Tibial nerve (tissue), 3 donors: ENCODE data around the gene ADGRG7.

Experiments used
- CTCF ChIP-seq, 5 experiments: fragments of 200-600 bp in 3 of 5; fragments of 450-650 bp in 2 of 5; sonication (generic) in 3 of 5; IDR thresholded peaks; one replicate each; pipeline ENCODE4 v1.5.1; 2016 to 2019; ENCODE audit warnings: antibody characterized with exemption in 5 of 5, mild to moderate bottlenecking in 3 of 5, moderate library complexity in 2 of 5
- POLR2A ChIP-seq, 2 donors: fragments of 450-650 bp; IDR thresholded peaks; one replicate each; pipeline ENCODE4 v1.6.1; 2017; ENCODE audit warnings: antibody characterized with exemption in 2 of 2, mild to moderate bottlenecking in 2 of 2, moderate library complexity in 2 of 2

- TF ChIP-seq POLR2A (IDR thresholded peaks at IDR 0.05) (no peak), CTCF (IDR thresholded peaks at IDR 0.05) (no peak)
Measured at GRCh38 chr3:100709842-100710260, 100.5 kb downstream of the ADGRG7 start.
